SU-DHL-6 (cell line): ENCODE data around the gene TENM4.

Source experiments
- EZH2phosphoT487 ChIP-seq: fragments of 200-600 bp; sonication (generic), shearing (Covaris generic); conservative IDR thresholded peaks from 2 replicates; pipeline ENCODE4 v1.6.1; 2018; ENCODE audit warnings: mild to moderate bottlenecking, antibody characterized with exemption, low read length, moderate library complexity, mixed read lengths
- TF ChIP-seq, protein P1 (sequence below): fragments of 200-600 bp; sonication (generic); IDR thresholded peaks from one replicate; pipeline ENCODE4 v1.5.1; 2017; ENCODE audit warnings: antibody characterized with exemption, mild to moderate bottlenecking, low read length, moderate library complexity; ENCODE audit not compliant: insufficient read depth, poor library complexity, severe bottlenecking

DNA sequence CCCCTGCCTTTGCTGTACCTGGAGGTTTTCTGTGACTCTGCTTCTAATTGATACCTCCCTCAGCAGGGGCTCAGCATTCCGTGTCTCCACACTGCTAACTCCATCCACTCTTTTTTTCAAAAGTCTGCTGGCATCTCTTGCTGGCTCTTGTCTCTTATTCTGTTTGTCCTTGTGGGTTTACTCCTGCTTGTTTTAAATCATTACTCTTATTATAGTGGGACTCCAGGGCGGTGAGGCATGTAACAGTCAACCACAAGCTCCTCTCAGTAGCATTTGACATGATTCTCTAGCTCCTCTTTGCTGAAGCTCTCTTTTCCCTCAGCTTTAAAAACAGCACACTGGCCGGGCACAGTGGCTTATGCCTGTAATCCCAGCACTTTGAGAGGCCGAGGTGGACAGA is 605.9 kb downstream of the TENM4 start:
- TF ChIP-seq, protein P1, sequence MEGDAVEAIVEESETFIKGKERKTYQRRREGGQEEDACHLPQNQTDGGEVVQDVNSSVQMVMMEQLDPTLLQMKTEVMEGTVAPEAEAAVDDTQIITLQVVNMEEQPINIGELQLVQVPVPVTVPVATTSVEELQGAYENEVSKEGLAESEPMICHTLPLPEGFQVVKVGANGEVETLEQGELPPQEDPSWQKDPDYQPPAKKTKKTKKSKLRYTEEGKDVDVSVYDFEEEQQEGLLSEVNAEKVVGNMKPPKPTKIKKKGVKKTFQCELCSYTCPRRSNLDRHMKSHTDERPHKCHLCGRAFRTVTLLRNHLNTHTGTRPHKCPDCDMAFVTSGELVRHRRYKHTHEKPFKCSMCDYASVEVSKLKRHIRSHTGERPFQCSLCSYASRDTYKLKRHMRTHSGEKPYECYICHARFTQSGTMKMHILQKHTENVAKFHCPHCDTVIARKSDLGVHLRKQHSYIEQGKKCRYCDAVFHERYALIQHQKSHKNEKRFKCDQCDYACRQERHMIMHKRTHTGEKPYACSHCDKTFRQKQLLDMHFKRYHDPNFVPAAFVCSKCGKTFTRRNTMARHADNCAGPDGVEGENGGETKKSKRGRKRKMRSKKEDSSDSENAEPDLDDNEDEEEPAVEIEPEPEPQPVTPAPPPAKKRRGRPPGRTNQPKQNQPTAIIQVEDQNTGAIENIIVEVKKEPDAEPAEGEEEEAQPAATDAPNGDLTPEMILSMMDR, result no peak
- no peak for TF ChIP-seq EZH2phosphoT487
